AG09309 (cell line): ENCODE data around the gene RFX8.
"Not testable (repeated sequence)": the region's sequence is repeated elsewhere in the genome, so short reads cannot be mapped to it uniquely, and the experiment has no call there.

Source experiments
- DNase-seq: peaks from one replicate; pipeline ENCODE4 v3.0.0-alpha.2; 2010; ENCODE audit warnings: low read depth
- H3K4me3 ChIP-seq: 2 replicates; pipeline ENCODE4 v1.5.1; 2011; ENCODE audit warnings: mild to moderate bottlenecking, low read depth, low read length, moderate library complexity; ENCODE audit not compliant: control insufficient read depth
- TF ChIP-seq, protein P1 (sequence below): IDR thresholded peaks from 2 replicates; pipeline ENCODE4 v1.5.1; 2011; ENCODE audit warnings: mild to moderate bottlenecking, low read depth, low read length, inconsistent platforms; ENCODE audit not compliant: insufficient read depth, control insufficient read depth; ENCODE audit errors: missing control alignments

Gene RFX8

GRCh38 chr2:101359410-101359954 is 115.4 kb downstream of the RFX8 start:
- no peak for DNase-seq
- TF ChIP-seq, protein P1, sequence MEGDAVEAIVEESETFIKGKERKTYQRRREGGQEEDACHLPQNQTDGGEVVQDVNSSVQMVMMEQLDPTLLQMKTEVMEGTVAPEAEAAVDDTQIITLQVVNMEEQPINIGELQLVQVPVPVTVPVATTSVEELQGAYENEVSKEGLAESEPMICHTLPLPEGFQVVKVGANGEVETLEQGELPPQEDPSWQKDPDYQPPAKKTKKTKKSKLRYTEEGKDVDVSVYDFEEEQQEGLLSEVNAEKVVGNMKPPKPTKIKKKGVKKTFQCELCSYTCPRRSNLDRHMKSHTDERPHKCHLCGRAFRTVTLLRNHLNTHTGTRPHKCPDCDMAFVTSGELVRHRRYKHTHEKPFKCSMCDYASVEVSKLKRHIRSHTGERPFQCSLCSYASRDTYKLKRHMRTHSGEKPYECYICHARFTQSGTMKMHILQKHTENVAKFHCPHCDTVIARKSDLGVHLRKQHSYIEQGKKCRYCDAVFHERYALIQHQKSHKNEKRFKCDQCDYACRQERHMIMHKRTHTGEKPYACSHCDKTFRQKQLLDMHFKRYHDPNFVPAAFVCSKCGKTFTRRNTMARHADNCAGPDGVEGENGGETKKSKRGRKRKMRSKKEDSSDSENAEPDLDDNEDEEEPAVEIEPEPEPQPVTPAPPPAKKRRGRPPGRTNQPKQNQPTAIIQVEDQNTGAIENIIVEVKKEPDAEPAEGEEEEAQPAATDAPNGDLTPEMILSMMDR: no peak
- no peak overlapping the region for H3K4me3 ChIP-seq

DNA sequence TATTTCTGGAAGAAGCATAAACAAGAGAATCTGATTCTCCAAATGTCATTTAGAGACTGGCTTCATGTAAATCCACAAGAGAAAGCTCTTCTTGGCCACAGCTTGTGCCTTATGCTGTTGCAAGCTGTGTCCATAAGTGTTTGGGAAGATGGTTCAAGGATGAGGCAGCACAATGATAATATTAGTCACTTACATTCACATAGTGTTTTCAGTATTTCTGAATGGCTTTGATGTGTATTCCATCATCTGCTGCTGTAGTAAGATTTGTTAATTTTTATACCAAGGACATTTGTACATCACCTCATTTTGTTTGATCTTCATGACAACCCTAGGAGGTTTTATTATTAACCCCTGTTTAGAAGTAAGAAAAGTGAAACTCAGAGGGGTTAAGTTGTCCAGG is 117.5 kb downstream of the RFX8 start:
- no peak for DNase-seq

GRCh38 chr2:101356521-101356920 is 118.4 kb downstream of the RFX8 start:
- H3K4me3 ChIP-seq: no peak overlapping the region
- TF ChIP-seq, protein P1: no peak
- DNase-seq: no peak

More for the DNA sequence above, 117.5 kb downstream of the RFX8 start:
- TF ChIP-seq, protein P1: no peak
- H3K4me3 ChIP-seq: no peak overlapping the region

- H3K4me3 ChIP-seq: no peak overlapping the region
- TF ChIP-seq, protein P1: no peak
- no peak for DNase-seq
Measured at GRCh38 chr2:101356055-101356454, 118.9 kb downstream of the RFX8 start.

DNA sequence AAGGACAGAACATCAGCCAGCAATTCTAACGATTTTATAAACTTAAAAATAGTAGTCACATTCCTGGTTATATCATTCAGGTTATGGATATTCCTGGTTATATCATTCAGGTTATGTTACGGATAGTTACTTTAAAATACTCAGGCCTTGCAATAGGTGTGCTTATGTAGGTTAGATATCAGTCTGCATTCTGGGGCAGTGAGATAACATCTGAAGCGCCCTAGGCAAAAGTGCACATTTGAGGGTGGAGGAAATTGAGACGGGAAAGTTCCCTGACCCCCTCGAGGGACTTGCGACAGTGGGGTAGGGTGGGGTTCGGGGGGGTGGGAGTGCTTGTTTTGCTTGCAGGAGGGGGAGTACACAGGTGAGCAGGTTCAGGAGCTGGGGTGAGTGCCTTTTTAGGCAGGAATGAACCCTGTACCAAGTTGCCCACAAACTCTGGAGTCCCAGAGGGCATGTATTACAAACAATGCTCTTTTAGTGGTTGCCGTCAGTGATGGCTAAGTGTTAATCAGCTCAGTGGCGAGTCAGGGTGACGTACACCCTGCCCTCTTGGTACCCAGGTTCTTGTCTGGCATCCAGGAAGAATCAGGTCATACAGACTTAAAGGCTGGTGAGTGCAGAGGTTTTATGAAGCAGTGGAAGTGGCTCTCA is 119.4 kb downstream of the RFX8 start:
- H3K4me3 ChIP-seq: no peak overlapping the region
- TF ChIP-seq, protein P1: no peak
- no peak for DNase-seq

DNA sequence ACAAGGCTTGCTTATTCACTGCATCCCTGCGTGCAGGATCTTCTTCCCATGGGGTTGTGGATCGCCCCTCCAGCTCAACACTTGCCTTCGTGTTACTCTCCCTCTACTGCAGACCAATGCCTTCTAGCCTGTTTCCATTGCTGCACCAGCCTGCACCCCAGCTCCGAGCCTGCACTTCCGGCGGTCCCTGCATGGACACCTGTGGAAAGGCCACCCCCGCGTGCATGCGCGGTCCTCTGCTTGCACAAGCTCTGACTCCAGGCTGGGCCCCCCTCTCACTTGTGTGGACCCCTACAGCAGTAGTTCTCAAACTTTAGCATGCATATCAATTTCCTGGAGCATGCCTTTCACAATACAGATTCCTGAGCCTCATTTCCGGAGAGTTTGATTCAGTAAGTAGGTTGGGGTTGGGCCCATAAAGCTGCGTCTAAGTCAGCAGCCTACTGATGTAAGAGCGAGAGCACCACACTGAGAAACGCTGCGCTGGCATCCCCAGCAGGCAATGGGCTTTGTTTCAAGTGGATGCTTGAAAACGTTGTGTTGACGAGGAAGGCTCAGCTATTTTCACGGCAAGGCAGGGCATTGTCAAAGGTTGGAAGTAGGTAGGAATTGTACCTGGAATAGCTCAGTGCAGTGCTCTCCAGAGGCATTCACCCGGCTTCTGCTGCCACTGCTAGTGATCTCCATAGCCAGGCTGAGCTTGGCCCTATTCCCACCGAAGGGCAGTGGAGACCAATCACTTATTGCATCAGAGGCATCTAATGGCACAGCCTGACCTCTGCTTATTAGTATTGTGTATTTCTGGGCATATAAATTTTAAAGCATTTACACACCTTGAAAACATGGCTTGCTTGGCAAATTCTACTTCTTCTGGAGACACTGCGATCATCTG is 120.2 kb downstream of the RFX8 start:
- no peak overlapping the region for H3K4me3 ChIP-seq
- TF ChIP-seq, protein P1: no peak
- no peak for DNase-seq

GRCh38 chr2:101352631-101353030 is 122.3 kb downstream of the RFX8 start:
- H3K4me3 ChIP-seq, DNase-seq: not testable (repeated sequence)
